ENCODE measurements around the gene HCFC1.

GRCh38 chrX:153964105-153964504 is 7.5 kb downstream of the HCFC1 start:
- no peak for TF ChIP-seq EZH2phosphoT487 (IDR thresholded peaks at IDR 0.05; ENCODE audit: borderline replicate concordance, low read length)
- TF ChIP-seq CTCF (IDR thresholded peaks at IDR 0.05; ENCODE audit: low read depth, low read length, poor library complexity, severe bottlenecking) = no peak
